HG03378 (cell line): ENCODE data around the gene NIN.
A peak's percentile ranks its signal among the peaks of the same experiment; 100 is the strongest.
"Not testable (repeated sequence)": the region's sequence is repeated elsewhere in the genome, so short reads cannot be mapped to it uniquely, and the experiment has no call there.

ENCODE experiments used
- ATAC-seq: cut with Tn5 transposase; IDR thresholded peaks from one replicate; pipeline ENCODE4 v1.9.1; 2021; ENCODE audit warnings: mild to moderate bottlenecking, moderate library complexity; ENCODE audit not compliant: unreplicated experiment

The NIN gene

GRCh38 chr14:50726372-50727107 is 104.4 kb downstream of the NIN start:
- no peak for ATAC-seq

DNA sequence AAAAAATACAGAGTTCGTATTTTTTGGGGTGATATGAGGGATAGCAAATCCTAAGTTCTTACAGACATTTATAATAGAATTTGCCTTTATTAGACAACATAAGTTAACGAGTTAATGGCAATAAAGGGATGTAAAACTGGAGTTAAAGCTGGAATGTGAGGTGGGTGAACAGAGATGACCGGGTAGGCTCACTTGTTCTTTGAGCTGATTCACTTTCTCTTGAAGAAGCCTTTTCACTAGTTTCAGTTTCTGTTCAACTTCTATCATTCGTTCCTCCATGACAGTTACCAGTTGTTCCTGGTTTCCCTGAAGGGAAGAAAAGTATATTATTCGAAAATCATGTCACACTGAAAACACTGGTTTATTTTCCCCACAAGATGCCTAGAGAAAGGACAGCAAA is 105.2 kb downstream of the NIN start:
- ATAC-seq, result no peak

- no peak for ATAC-seq
Measured at GRCh38 chr14:50719911-50720759, 110.8 kb downstream of the NIN start.

GRCh38 chr14:50718949-50719348 is 112.0 kb downstream of the NIN start:
- ATAC-seq, result no peak

DNA sequence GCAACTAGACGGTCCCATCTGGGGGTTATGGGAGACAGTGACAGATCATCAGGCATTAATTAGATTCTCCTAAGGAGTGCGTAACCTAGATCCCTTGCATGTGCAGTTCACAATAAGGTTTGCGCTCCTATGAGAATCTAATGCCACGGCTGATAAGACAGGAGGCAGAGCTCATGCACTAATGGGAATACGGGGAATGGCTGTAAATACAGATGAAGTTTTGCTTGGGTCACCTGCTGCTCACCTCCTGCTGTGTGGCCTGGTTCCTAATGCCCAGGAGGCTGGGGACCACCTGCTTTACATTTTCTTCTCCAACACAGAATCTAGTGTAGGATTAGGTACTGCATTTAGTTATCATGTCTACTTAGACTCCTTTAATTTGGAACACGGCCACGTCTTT is 113.2 kb downstream of the NIN start:
- no peak for ATAC-seq

GRCh38 chr14:50714450-50715073 is 116.4 kb downstream of the NIN start:
- ATAC-seq, result peak; percentile 48

DNA sequence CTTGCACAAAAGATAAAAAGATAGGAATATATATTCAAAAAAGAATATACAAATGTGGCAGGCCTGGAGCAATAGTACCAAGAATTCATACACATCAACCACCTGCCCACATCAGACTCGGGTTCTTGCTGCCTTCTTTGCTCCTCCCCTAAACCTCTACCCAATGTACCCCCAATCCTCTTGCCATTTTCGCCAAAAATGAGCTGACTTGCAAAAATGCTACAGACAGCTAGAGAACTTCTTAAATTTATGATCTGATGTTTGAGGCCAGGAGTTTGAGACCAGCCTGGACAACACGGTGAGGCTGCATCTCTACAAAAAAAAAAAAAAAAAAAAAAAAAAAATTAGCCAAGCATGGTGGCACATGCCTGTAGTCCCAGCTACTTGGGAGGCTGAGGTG is 119.9 kb downstream of the NIN start:
- ATAC-seq, result no peak

DNA sequence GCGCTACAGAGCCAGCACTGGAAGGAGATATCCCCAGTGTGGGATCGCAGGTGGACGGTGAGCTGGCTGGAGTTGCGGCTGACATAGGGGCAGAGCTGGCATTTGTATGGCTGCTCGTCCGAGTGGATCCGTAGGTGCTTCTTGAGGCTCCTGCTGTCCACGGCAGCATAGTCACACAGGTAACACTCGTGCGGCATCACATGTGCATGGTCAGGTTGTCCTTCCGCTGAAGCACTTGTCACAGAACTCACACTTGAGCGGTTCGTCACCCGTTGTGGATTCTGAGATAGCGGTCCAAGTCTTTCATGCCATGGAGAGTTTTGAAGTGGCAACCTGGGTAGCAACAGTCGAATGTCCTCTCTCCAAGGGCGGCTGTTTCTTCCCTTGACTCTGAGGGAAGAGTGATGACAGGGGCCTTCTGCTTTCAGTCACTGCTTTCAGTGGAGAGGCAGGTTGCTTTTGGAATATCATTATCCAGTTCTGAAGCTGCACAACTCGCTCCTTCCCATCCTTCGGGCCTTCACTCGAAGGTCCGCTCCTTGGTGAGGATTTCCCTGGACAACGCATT is 125.9 kb downstream of the NIN start:
- ATAC-seq, result no peak

DNA sequence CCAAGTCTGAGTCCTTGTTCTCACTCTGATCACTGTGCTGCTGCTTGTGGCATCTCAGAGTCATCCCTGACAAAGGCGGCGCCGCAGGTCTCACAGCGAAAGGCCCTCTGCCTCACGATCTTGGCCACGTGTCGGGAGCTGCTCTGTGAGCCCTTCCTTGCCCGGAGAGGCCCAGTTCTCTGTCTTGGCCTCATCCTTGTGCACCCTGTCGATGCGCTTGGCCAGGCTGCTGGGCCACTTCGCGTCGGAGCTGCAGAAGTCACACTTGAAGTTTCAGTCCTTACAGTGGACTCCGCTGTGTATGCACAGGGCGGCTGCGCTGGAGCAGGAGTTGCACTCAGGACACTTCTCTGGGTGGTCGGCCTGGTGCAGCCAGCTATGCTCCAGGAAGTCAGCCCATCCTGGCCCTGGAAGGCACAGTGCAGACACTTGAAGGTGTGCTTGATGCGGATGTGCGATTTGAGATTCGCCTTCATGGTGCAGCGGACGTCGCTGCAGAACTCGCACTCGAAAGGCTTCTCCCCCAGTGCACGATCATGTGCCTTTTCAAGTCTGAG is 126.4 kb downstream of the NIN start:
- no peak for ATAC-seq

DNA sequence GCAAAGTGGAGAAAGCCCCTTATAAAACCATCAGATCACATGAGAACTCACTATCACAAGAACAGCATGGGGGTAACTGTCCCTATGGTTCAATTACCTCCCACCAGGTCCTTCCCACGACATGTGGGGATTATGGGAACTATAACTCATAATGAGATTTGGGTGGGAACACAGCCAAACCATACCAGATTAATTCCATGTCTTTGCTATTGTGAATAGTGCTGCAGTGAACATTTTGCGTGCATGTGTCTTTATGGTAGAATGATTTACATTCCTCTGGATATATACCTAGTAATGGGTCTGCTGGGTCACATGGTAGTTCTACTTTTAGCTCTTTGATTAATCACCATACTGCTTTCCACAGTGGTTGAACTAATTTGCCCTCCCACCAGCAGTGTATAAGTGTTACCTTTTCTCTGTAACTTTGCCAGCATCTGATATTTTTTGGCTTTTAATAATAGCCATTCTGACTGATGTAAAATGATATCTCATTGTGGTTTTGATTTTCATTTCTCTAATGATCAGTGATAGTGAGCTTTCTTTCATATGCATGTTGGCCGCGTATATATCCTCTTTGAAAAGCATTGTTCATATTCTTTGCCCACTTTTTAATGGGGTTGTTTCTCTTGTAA is 133.2 kb downstream of the NIN start:
- ATAC-seq, result no peak

DNA sequence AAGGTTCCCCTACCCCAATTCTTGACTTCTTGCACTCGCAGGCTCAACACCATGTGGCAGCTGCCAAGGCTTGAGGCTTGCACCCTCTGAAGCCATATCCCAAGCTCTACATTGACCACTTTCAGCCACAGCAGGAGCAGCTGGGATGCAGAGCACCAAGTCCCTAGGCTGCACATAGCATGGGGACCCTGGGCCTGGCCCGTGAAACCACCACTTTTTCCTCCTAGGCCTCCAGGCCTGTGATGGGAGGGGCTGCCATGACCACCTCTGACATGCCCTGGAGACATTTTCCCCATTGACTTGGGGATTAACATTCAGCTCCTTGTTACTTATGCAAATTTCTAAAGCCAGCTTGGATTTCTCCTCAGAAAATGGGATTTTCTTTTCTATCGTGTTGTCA is 136.7 kb downstream of the NIN start:
- not testable (repeated sequence) for ATAC-seq

GRCh38 chr14:50688875-50689274 is 142.1 kb downstream of the NIN start:
- no peak for ATAC-seq

DNA sequence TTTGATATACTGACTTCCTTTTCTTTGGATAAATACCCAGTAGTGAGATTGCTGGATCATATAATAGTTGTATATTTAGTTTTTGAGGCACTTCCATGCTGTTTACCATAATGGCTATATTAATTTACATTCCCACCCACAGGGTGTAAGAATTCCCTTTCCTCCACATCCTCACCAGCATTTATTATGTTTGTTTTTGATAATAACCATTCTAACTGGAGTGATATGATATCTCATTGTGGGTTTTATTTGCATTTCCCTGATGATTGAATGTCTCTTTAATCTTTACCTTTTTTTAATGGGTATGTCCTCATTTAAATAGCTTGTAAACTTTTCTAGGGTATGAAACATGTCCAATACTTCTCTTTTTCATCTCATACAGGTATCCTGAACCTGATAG is 151.3 kb downstream of the NIN start:
- no peak for ATAC-seq

DNA sequence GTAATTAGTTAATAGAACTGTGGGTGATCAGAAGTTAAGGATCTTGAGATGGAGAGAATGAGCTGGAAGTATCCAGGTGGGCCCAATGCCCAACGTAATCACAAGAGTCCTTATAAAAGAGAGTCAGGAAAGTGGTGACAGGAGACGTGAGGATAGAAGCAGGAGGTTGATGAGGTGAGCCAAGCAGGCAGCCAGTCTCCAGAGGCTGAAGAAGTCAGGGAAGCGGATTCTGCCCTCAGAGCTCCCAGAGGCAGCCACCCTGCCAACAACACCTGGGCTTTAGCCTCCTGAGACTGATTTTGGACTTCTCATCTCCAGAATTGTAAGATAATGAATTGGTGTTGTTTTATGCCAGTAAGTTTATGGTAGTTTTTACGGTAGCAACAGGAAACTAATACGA is 152.8 kb downstream of the NIN start:
- no peak for ATAC-seq

DNA sequence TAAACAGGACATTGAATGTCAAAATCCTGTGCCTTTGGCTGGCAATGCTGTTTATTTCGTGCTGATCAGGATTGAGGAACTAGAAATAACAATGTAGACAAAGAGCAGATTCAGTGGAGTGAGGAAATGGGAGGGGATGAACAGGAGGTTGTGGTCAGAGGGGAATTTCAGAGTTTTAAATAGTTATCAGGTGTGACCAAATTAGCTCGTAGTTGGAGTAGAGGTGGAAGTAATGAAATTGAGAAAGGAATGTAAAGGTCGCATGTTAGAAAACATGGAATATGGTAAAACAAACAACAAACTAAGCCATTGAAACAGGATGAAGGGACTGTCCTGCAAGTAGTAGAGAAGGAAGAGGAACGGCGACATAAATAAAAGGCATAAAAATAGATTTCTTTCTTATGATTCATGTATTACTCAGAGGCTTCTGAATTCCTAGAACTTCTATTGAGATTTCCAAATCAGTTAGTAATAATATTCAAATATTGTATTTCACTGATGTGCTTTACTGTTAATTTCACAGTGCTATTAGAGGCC is 153.4 kb downstream of the NIN start:
- ATAC-seq, result peak; percentile 61

- ATAC-seq, result peak; percentile 24
Measured at GRCh38 chr14:50676814-50677516, 154.0 kb downstream of the NIN start.

- no peak for ATAC-seq
Measured at GRCh38 chr14:50675597-50675996, 155.4 kb downstream of the NIN start.

DNA sequence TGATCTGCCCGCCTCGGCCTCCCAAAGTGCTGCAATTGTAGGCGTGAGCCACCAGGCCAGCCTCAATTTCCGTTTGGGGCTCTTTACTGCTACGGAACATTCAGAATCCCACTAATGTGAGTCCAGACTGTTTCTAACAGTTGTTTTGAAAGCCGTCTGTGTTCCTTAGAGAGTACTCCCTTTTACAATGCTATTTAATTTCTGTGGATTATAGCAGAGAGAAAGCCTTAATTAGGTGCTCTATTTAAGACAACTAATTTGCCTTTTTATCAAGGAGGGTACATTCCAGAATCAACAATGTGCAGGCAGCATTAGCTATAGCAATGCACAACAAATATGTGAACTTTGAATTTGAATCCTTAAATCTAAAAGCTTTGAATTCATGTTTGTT is 160.1 kb downstream of the NIN start:
- no peak for ATAC-seq

DNA sequence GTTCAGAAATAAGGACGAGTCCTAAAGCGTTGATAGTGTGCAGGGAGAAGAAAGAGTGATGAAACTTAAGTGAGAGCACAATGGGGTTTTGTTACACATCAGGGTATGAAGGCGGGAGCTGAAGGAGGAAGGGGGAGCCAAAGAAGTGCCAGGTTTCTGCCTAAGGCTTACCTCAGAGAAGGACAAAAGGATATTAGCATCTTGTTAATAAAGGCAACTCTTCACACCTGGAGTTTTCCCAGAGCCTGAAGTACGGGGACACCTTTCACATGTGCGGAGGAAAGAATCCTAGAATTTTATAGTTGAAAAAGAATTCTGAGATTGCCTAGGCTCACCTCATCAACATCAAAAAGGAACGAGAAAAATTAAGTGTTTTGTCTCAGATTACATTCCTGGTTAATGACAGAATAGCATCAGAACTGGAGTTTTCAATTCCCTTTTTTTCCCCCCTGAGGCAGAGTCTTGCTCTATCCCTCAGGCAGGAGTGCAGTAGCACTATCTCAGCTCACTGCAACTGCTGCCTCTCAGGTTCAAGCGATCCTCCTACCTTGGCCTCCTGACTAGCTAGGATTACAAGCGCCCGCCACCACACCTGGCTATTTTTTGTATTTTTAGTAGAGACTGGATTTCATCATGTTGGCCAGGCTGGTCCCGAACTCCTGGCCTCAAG is 160.6 kb downstream of the NIN start:
- no peak for ATAC-seq
